GM10847 (cell line): ENCODE data around the gene MANF.

Source experiments
- POLR2A ChIP-seq: IDR thresholded peaks from 2 replicates; pipeline ENCODE4 v1.6.1; 2011; ENCODE audit not compliant: insufficient read length; ENCODE audit errors: extremely low read depth

MANF gene

DNA sequence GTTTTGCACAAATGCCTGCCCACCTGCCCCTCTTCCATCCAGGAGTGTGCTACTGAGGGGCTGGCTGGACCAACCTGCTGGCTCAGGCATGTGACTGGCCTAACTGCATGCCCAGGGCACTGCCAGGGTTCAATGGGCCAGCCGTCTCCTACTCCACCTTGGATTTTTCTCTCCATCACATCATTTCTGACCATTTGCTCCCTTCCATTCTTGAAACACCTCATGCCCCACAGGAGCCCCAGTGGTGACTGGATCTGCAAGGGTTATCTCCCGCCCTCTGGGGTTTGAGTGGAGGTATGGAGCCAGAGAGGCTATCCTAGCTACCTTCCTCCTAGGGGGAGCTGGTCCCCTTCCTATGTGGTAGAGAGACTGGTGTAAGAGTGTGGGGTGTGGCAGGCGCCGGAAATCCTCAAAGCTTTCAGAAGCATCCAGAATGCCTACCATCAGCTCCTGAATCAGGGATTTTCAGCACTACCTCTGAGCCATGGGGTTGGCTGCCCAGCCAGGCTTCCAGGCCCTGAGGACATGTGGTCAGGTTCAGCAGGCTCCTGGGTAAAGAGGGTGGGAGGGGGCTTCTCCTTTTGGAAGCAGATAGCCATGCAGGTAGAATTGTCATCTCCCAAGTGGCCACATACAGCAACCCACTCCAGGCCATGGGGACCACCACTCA lies 2.9 kb upstream of the MANF start:
- no peak for TF ChIP-seq POLR2A

GRCh38 chr3:51382947-51383578 lies 2.0 kb upstream of the MANF start:
- TF ChIP-seq POLR2A: no peak

- no peak for TF ChIP-seq POLR2A
These were observed 901 bp upstream of the MANF start for GRCh38 chr3:51384055-51384725.

DNA sequence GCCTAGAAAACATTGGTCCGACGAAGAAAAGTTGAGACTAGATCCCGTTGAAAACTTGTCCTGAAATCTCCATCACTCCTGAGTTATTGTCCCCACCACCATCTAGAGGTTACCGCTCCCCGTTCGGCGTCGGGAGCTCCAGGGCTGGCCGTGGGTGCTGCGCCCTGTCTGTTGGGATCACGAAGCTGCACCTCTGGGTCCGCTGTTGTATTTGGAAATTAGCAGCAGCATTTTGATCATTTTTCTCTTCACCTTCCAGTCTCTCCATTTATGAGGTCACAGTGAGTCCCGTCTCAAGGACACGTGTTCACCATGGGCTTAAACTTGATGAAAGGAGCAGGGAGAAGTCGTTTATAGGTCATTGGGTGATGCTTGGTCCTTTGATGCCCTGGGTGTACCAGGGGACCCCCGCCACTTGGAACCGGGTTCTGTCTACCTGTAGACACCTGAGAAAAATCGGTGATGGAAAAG lies 565 bp downstream of the MANF start:
- no peak for TF ChIP-seq POLR2A

- TF ChIP-seq POLR2A: no peak
These were observed 1.2 kb downstream of the MANF start for GRCh38 chr3:51386159-51386851.

DNA sequence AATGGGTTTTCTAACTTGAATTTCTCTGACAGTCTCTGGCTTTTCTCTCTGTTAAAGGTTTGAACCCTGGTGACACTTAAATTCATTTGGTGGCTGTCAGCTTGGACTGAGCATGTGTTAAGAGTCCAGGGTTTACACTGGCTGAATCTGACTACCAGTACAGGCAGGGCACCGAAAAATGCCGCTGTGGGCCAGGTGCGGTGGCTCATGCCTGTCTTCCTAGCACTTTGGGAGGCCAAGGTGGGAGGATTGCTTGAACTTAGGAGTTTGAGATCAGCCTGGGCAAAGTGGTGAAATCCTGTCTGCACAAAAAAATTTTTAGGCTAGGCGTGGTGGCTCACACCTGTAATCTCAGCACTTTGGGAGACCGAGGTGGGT lies 1.8 kb downstream of the MANF start:
- TF ChIP-seq POLR2A: no peak

DNA sequence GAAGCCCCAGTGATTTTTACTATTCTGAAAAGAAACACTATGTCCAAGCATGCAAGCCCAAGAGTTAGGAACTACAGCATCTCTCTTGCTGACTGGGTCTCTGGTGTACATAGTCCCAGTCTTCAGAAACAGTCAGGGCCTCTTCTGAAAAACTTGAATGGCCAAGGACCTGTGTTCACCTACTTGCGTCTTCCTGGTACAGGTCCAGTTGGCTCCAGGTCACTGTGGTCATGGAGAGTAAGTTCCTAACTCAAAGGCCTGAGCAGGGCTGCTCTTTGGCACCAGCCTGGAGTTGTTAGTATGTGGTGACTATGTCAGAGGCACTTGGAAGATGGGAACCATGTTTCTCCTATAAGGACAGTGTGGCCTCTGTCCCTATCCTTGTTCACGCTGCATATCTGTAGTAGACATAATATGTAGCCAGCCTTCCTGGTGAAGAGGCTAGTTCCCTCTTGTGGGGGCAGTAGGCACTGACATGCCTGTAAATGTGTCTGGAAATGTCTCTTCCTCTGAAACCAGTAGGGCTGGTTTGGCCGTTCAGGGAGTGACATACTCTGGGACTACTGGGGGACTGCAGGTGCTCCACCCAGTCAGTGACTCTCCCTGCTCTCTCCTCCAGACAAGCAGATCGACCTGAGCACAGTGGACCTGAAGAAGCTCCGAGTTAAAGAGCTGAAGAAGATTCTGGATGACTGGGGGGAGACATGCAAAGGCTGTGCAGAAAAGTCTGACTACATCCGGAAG lies 3.4 kb downstream of the MANF start:
- TF ChIP-seq POLR2A: no peak

GRCh38 chr3:51389423-51390183 lies 4.5 kb downstream of the MANF start:
- no peak for TF ChIP-seq POLR2A

GRCh38 chr3:51390246-51391074 lies 5.4 kb downstream of the MANF start:
- no peak for TF ChIP-seq POLR2A

DNA sequence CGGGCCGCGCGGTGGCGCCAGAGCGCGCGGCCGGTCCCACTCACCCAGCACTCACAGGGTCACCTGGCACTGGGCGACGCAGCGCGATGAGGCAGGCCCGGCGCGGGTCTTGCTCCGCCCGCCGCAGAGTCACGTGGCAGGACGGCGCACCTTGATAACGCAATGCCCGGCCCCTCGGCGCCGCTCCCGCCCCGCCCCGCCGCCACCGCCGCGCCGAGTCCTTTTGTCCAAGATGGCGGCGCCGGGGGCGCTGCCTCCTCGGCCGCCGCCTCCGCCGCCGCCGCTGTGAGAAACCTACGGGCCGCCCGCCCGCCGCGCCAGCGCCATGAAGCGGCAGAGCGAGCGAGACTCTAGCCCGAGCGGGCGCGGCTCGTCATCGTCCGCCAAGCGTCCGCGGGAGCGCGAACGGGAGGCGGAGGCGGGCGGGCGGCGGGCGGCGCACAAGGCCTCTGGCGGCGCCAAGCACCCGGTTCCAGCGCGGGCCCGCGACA lies 6.0 kb downstream of the MANF start, which contains the start of gene RBM15B:
TSS of gene RBM15B (plus strand) at position 211 of the 491 bp plus-strand sequence. CDS start at position 326, 115 bp downstream.
- TF ChIP-seq POLR2A: peak; percentile 72

DNA sequence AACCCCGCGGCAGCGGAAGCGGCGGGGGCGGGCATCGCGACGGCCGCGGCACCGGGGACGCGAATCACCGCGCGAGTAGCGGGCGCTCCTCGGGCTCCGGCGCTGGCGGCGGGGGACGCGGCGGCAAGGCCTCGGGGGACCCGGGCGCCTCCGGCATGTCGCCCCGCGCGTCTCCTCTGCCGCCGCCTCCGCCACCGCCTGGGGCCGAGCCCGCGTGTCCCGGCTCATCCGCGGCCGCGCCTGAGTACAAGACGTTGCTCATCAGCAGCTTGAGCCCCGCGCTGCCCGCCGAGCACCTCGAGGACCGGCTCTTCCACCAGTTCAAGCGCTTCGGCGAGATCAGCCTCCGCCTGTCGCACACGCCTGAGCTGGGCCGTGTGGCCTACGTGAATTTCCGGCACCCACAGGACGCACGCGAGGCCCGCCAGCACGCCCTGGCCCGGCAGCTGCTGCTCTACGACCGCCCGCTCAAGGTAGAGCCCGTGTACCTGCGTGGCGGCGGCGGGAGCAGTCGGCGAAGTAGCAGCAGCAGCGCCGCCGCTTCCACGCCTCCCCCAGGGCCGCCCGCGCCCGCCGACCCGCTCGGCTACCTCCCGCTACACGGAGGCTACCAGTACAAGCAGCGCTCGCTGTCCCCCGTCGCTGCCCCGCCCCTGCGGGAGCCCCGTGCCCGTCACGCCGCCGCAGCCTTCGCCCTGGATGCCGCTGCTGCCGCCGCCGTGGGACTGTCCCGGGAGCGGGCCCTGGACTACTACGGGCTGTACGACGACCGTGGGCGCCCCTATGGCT lies 6.7 kb downstream of the MANF start:
- no peak for TF ChIP-seq POLR2A

- TF ChIP-seq POLR2A: no peak
These were observed 7.5 kb downstream of the MANF start for GRCh38 chr3:51392355-51393133.

DNA sequence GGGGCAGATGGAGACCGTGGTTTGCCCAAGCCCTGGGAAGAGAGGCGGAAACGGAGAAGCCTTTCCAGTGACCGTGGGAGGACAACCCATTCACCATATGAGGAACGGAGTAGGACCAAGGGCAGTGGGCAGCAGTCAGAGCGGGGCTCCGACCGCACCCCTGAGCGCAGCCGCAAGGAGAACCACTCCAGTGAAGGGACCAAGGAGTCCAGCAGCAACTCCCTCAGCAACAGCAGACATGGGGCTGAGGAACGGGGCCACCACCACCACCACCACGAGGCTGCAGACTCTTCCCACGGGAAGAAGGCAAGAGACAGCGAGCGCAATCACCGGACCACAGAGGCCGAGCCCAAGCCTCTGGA lies 8.0 kb downstream of the MANF start:
- TF ChIP-seq POLR2A: no peak
